ENCODE measurements around the gene GRN.
"Not testable (repeated sequence)": the region's sequence is repeated elsewhere in the genome, so short reads cannot be mapped to it uniquely, and the experiment has no call there.

Gene GRN

GRCh38 chr17:44335968-44336367 lies 9.1 kb upstream of the GRN start:
- no peaks in the 10 kb centered on the region for H3K9me3 ChIP-seq
- no peak overlapping the region for H3K4me3 ChIP-seq (ENCODE audit: low read depth in 1 of 2, low read length in 1 of 2)
- no peak for TF ChIP-seq CTCF (IDR thresholded peaks at IDR 0.05)
- no peaks in the 10 kb centered on the region for H3K27me3 ChIP-seq
- no peaks in the 10 kb centered on the region for H3K36me3 ChIP-seq
- peaks cover 86 to 88% of the 10 kb centered on the region in 2 experiments for H3K4me1 ChIP-seq (ENCODE audit: control insufficient read depth in 1 of 2, insufficient read depth in 1 of 2, low read depth in 1 of 2, low read length in 1 of 2)
- H3K27ac ChIP-seq = peak overlapping the region; percentile 86

- Histone ChIP-seq H3K27me3 (no peaks in the 10 kb centered on the region), H3K9me3 (no peaks in the 10 kb centered on the region), H3K36me3 (no peaks in the 10 kb centered on the region), H3K4me1 (ENCODE audit: control insufficient read depth in 1 of 2, insufficient read depth in 1 of 2, low read depth in 1 of 2, low read length in 1 of 2) (peaks cover 75 to 79% of the 10 kb centered on the region in 2 experiments), H3K27ac (peak overlapping the region; percentile 61), H3K4me3 (ENCODE audit: low read depth in 1 of 2, low read length in 1 of 2) (no peak overlapping the region)
- TF ChIP-seq CTCF (IDR thresholded peaks at IDR 0.05) = no peak
These were observed 6.4 kb upstream of the GRN start for GRCh38 chr17:44338702-44339101.

- H3K4me3 ChIP-seq (ENCODE audit: low read depth in 1 of 2, low read length in 1 of 2) = peak overlapping the region in 1 of 2 experiments; percentile 30
- H3K27me3 ChIP-seq, H3K36me3 ChIP-seq, H3K9me3 ChIP-seq: not testable (repeated sequence)
- peak overlapping the region; percentile 74 for H3K27ac ChIP-seq
- H3K4me1 ChIP-seq (ENCODE audit: control insufficient read depth in 1 of 2, insufficient read depth in 1 of 2, low read depth in 1 of 2, low read length in 1 of 2) = peaks cover 74 to 79% of the 10 kb centered on the region in 2 experiments
These were observed 4.5 kb upstream of the GRN start for GRCh38 chr17:44340553-44340952.

- H3K4me3 ChIP-seq (ENCODE audit: low read depth in 1 of 2, low read length in 1 of 2) = no peak overlapping the region
- no peaks in the 10 kb centered on the region for H3K27me3 ChIP-seq
- H3K27ac ChIP-seq = peak overlapping the region; percentile 93
- peaks cover 1% of the 10 kb centered on the region for H3K36me3 ChIP-seq
- H3K9me3 ChIP-seq = no peaks in the 10 kb centered on the region
- H3K4me1 ChIP-seq (ENCODE audit: control insufficient read depth in 1 of 2, insufficient read depth in 1 of 2, low read depth in 1 of 2, low read length in 1 of 2) = peaks cover 89 to 90% of the 10 kb centered on the region in 2 experiments
- no peak for TF ChIP-seq CTCF (IDR thresholded peaks at IDR 0.05)
These were observed 1.4 kb upstream of the GRN start for GRCh38 chr17:44343510-44344209.

GRCh38 chr17:44345454-44346026 lies 438 bp downstream of the GRN start:
- H3K36me3 ChIP-seq = peaks cover 20% of the 10 kb centered on the region
- TF ChIP-seq CTCF (IDR thresholded peaks at IDR 0.05) = peak; percentile 59
- peak overlapping the region; percentile 93 for H3K27ac ChIP-seq
- no peaks in the 10 kb centered on the region for H3K27me3 ChIP-seq
- peaks cover 89 to 90% of the 10 kb centered on the region in 2 experiments for H3K4me1 ChIP-seq (ENCODE audit: control insufficient read depth in 1 of 2, insufficient read depth in 1 of 2, low read depth in 1 of 2, low read length in 1 of 2)
- no peaks in the 10 kb centered on the region for H3K9me3 ChIP-seq
- peak overlapping the region; percentile 74 to 93 for H3K4me3 ChIP-seq (ENCODE audit: low read depth in 1 of 2, low read length in 1 of 2)
